RWPE2 (cell line): ENCODE measurements around the gene ADORA1.

Experiments
- ATAC-seq: fragments of 200-7000 bp; cut with Tn5 transposase; 3 replicates; pipeline ENCODE4 v1.9.1; 2021; ENCODE audit warnings: low read depth
- DNase-seq: peaks from one replicate; pipeline ENCODE4 v3.0.0-alpha.2; 2020; ENCODE audit warnings: low spot score
- H3K27ac ChIP-seq: fragments of 450-650 bp; 2 replicates; pipeline ENCODE4 v1.5.1; 2017; ENCODE audit warnings: mild to moderate bottlenecking; ENCODE audit not compliant: poor library complexity, severe bottlenecking
- H3K27me3 ChIP-seq: fragments of 250-450 bp; sonication (Bioruptor Pico); 2 replicates; pipeline ENCODE4 v1.5.1; 2021; ENCODE audit warnings: mild to moderate bottlenecking, moderate library complexity; ENCODE audit not compliant: insufficient read depth, poor library complexity, severe bottlenecking
- H3K36me3 ChIP-seq: fragments of 250-450 bp; sonication (Bioruptor Pico); 2 replicates; pipeline ENCODE4 v1.5.1; 2020; ENCODE audit warnings: low read depth, mild to moderate bottlenecking, moderate library complexity
- H3K4me1 ChIP-seq: fragments of 250-450 bp; sonication (Bioruptor Pico); 2 replicates; pipeline ENCODE4 v1.5.1; 2021; ENCODE audit warnings: mild to moderate bottlenecking, moderate library complexity; ENCODE audit not compliant: insufficient read depth, poor library complexity, severe bottlenecking
- H3K4me3 ChIP-seq: fragments of 250-450 bp; sonication (Bioruptor Pico); 2 replicates; pipeline ENCODE4 v1.5.1; 2021; ENCODE audit warnings: mild to moderate bottlenecking, moderate library complexity; ENCODE audit not compliant: severe bottlenecking
- H3K9me3 ChIP-seq: fragments of 250-450 bp; sonication (Bioruptor Pico); 2 replicates; pipeline ENCODE4 v1.5.1; 2021; ENCODE audit warnings: mild to moderate bottlenecking, moderate library complexity; ENCODE audit not compliant: severe bottlenecking
- CTCF ChIP-seq: fragments of 450-650 bp; IDR thresholded peaks from one replicate; pipeline ENCODE4 v1.5.1; 2017; ENCODE audit warnings: mild to moderate bottlenecking, moderate library complexity; ENCODE audit not compliant: poor library complexity, severe bottlenecking

The ADORA1 gene

DNA sequence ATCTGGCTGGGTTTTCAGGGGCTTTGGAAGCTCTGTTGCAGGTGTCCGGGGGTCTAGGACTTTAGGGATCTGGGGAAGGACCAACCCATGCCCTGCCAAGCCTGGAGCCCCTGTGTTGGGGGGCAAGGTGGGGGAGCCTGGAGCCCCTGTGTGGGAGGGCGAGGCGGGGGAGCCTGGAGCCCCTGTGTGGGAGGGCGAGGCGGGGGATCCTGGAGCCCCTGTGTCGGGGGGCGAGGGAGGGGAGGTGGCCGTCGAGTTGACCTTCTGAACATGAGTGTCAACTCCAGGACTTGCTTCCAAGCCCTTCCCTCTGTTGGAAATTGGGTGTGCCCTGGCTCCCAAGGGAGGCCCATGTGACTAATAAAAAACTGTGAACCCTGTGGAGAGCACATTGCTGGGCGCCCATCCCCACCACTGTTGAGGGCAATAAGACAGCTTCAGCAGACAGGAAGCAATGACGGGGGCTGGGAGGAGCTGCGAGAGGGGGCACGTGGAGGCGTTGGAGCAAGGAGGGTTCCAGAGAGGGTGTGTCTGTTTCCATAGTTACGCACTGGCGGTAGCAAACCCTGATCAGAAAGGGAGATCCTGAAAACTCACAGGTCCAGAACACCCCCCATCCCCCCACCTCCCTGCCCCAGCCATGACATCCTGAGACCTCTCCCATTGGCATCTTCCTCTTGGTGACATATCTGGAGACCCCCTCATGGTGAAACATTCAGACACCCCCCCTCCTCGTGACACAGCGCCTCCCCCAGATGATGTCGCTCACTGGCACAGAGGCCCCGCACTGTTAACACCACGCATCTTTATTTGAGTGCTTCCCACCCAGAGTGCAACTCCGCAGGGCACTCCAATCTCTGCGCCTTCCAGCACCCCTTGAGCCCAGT, 39.7 kb downstream of the ADORA1 start:
- no peak for TF ChIP-seq CTCF
- Histone ChIP-seq H3K4me1 (no peaks in the 10 kb centered on the region), H3K9me3 (no peaks in the 10 kb centered on the region), H3K27ac (no peak overlapping the region), H3K27me3 (no peaks in the 10 kb centered on the region), H3K4me3 (no peak overlapping the region), H3K36me3 (no peaks in the 10 kb centered on the region)
- no peak for DNase-seq
- no peak for ATAC-seq

DNA sequence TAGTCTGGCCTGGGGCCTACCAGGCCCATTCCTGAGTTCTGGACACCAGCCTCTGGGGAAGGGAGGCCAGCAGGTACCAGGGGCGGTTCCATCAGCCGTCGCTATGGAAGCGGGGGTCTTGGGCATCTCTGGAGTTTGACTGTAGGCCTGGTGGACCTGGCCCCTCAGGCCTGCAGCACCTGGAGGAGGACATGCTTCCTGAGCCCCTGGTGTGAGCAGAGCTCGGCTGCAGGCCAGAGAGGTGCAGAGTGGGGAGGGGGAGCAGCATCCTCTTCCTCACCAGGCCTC, 40.3 kb downstream of the ADORA1 start:
- H3K4me1 ChIP-seq: no peaks in the 10 kb centered on the region
- TF ChIP-seq CTCF: no peak
- no peaks in the 10 kb centered on the region for H3K27me3 ChIP-seq
- H3K27ac ChIP-seq: no peak overlapping the region
- no peaks in the 10 kb centered on the region for H3K9me3 ChIP-seq
- H3K4me3 ChIP-seq: no peak overlapping the region
- DNase-seq (no peak), ATAC-seq (no peak)
- no peaks in the 10 kb centered on the region for H3K36me3 ChIP-seq

GRCh38 chr1:203168256-203168786, 40.8 kb downstream of the ADORA1 start:
- ATAC-seq: no peak
- H3K9me3 ChIP-seq: no peaks in the 10 kb centered on the region
- H3K36me3 ChIP-seq: no peaks in the 10 kb centered on the region
- H3K4me1 ChIP-seq: no peaks in the 10 kb centered on the region
- TF ChIP-seq CTCF: no peak
- H3K27ac ChIP-seq: no peak overlapping the region
- no peak for DNase-seq
- H3K27me3 ChIP-seq: no peaks in the 10 kb centered on the region
- no peak overlapping the region for H3K4me3 ChIP-seq

DNA sequence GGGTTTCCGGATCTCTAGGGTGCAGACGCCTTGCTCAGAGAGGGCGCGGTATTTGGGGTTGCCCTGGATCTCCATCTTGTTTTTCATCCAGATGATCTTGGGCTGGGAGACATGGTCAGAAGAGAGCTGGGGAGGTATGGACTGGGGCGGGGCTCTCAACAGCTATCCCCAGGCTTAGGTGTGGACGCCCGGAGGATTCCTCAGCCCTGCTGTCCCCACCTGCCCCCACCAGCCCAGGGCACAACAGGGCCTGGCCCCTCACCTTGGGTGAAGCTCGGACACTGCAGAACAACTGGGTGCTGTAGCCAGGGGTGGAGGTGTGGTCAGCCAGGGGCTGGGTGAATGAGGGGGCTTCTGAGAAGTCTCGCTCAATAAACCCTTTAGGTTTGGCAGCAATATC, 41.5 kb downstream of the ADORA1 start:
- no peak for ATAC-seq
- H3K4me1 ChIP-seq: no peaks in the 10 kb centered on the region
- no peak overlapping the region for H3K27ac ChIP-seq
- H3K27me3 ChIP-seq: no peaks in the 10 kb centered on the region
- no peak for DNase-seq
- no peak for TF ChIP-seq CTCF
- no peak overlapping the region for H3K4me3 ChIP-seq
- no peaks in the 10 kb centered on the region for H3K9me3 ChIP-seq
- no peaks in the 10 kb centered on the region for H3K36me3 ChIP-seq
